ENCODE results near the gene ILDR1.

DNA sequence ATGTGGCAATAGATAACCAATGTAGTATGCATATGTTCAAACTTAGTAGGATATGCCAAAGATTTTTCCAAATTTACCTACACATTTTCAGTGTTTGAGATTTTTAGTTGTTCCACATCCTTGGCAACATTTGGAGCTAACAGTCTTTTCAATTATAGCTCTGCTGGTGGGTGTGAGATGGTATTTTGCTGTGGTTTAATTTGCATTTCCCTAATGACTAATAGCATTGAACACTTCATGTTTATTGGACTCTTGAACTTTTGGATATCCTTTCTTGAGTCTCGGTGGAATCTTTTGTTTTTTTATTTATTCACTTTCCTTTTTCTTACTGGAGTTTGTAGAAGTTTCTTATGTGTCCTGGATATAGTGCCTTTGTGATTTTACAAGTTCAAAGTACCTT, 11.0 kb upstream of the ILDR1 start:
- TF ChIP-seq PKNOX1 (IDR thresholded peaks at IDR 0.05): no peak
- TF ChIP-seq POLR2AphosphoS5 (IDR thresholded peaks at IDR 0.05; ENCODE audit: low read length): no peak
- TF ChIP-seq ATF3 (IDR thresholded peaks at IDR 0.05; ENCODE audit: borderline replicate concordance, extremely low read depth, low read depth, low read length): no peak
- TF ChIP-seq, protein P1, sequence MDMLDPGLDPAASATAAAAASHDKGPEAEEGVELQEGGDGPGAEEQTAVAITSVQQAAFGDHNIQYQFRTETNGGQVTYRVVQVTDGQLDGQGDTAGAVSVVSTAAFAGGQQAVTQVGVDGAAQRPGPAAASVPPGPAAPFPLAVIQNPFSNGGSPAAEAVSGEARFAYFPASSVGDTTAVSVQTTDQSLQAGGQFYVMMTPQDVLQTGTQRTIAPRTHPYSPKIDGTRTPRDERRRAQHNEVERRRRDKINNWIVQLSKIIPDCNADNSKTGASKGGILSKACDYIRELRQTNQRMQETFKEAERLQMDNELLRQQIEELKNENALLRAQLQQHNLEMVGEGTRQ (IDR thresholded peaks at IDR 0.05; ENCODE audit: borderline replicate concordance, low read depth, low read length): no peak
- TF ChIP-seq WRNIP1 (IDR thresholded peaks at IDR 0.05; ENCODE audit: borderline replicate concordance, low read depth, low read length): no peak
- no peak for TF ChIP-seq TAF1 (IDR thresholded peaks at IDR 0.05; ENCODE audit: borderline replicate concordance, low read depth, low read length)
- TF ChIP-seq RAD21 (IDR thresholded peaks at IDR 0.05; ENCODE audit: insufficient read depth, low read depth, low read length): no peak
- TF ChIP-seq EZH2 (IDR thresholded peaks at IDR 0.05; ENCODE audit: borderline replicate concordance, control insufficient read depth, low read depth, low read length): no peak
